Measurements from ENCODE around the gene MACROD2. TPM values are rescaled to one million over a fixed set of nuclear protein-coding genes. Genes with fewer than 3 reads are reported as not detected.

MACROD2 gene
- total RNA-seq, 1 experiment from 2014 or later = 3.1 TPM

DNA sequence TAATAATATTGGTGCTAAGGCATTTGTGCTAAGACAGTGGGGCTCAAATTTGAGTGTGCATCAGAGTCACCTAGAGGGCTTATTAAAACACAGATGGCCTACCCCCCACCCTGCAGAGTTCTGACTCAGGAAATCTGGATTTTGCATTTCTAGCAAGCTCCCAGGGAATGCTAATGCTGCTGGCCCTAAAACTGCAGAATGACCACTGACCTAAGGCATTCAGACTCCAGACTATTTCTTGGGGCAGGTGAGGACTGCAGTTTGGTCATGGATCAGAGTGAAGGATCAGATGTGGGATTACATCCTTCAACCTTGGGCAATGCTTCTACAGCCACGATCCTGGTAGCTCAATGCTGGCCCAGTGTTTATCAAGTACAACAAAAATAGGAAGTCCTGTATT, 952.2 kb downstream of the MACROD2 start:
- ChIA-PET POLR2A (interaction anchor here (0.6 to 2.1 kb wide), 2 partner anchors 109 to 611 kb away, joined by 3 to 13 read pairs; partner anchors contain the start of gene FLRT3), CTCF (interaction anchor here (0.6 to 1.5 kb wide), 8 partner anchors 11 to 614 kb away, joined by 3 to 6 read pairs (median 3); no protein-coding TSS in a partner anchor)
- Mint-ChIP-seq H3K27me3 (ENCODE audit: insufficient read depth, unreplicated experiment) (no peaks in the 10 kb centered on the region), H3K36me3 (ENCODE audit: insufficient read depth, unreplicated experiment) (no peaks in the 10 kb centered on the region), H3K9me3 (ENCODE audit: unreplicated experiment) (no peaks in the 10 kb centered on the region), H3K27ac (ENCODE audit: low read depth, unreplicated experiment) (no peak overlapping the region), H3K4me1 (ENCODE audit: insufficient read depth, unreplicated experiment) (peaks cover 14% of the 10 kb centered on the region), H3K4me3 (ENCODE audit: unreplicated experiment) (no peak overlapping the region)
- DNase-seq (ENCODE audit: unreplicated experiment) = no peak
- TF ChIP-seq, protein P1, sequence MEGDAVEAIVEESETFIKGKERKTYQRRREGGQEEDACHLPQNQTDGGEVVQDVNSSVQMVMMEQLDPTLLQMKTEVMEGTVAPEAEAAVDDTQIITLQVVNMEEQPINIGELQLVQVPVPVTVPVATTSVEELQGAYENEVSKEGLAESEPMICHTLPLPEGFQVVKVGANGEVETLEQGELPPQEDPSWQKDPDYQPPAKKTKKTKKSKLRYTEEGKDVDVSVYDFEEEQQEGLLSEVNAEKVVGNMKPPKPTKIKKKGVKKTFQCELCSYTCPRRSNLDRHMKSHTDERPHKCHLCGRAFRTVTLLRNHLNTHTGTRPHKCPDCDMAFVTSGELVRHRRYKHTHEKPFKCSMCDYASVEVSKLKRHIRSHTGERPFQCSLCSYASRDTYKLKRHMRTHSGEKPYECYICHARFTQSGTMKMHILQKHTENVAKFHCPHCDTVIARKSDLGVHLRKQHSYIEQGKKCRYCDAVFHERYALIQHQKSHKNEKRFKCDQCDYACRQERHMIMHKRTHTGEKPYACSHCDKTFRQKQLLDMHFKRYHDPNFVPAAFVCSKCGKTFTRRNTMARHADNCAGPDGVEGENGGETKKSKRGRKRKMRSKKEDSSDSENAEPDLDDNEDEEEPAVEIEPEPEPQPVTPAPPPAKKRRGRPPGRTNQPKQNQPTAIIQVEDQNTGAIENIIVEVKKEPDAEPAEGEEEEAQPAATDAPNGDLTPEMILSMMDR (IDR thresholded peaks at IDR 0.05; ENCODE audit: unreplicated experiment) = no peak
- intact Hi-C loops (cut with micrococcal nuclease) = no loop called here
- BruUV-seq (replicated peaks) = no TSS peak

- Mint-ChIP-seq H3K9me3 (ENCODE audit: unreplicated experiment) (no peaks in the 10 kb centered on the region), H3K36me3 (ENCODE audit: insufficient read depth, unreplicated experiment) (no peaks in the 10 kb centered on the region), H3K27me3 (ENCODE audit: insufficient read depth, unreplicated experiment) (no peaks in the 10 kb centered on the region), H3K4me1 (ENCODE audit: insufficient read depth, unreplicated experiment) (peaks cover 14% of the 10 kb centered on the region), H3K27ac (ENCODE audit: low read depth, unreplicated experiment) (no peak overlapping the region), H3K4me3 (ENCODE audit: unreplicated experiment) (no peak overlapping the region)
- intact Hi-C loops (cut with micrococcal nuclease) = no loop called here
- TF ChIP-seq, protein P1 (IDR thresholded peaks at IDR 0.05; ENCODE audit: unreplicated experiment) = no peak
- ChIA-PET CTCF (interaction anchor here (0.6 to 1.5 kb wide), 9 partner anchors 11 to 614 kb away, joined by 3 to 6 read pairs (median 3); no protein-coding TSS in a partner anchor), POLR2A (interaction anchor here (2.1 kb wide), 1 partner anchor 611 kb away, joined by 13 read pairs; the partner anchor contains the start of gene FLRT3)
- BruUV-seq (replicated peaks) = no TSS peak
- no peak for DNase-seq (ENCODE audit: unreplicated experiment)
Measured at GRCh38 chr20:14947946-14948345, 952.6 kb downstream of the MACROD2 start.

GRCh38 chr20:14948416-14948815, 953.1 kb downstream of the MACROD2 start:
- DNase-seq (ENCODE audit: unreplicated experiment) = peak; percentile 14
- intact Hi-C loops (cut with micrococcal nuclease) = no loop called here

DNA sequence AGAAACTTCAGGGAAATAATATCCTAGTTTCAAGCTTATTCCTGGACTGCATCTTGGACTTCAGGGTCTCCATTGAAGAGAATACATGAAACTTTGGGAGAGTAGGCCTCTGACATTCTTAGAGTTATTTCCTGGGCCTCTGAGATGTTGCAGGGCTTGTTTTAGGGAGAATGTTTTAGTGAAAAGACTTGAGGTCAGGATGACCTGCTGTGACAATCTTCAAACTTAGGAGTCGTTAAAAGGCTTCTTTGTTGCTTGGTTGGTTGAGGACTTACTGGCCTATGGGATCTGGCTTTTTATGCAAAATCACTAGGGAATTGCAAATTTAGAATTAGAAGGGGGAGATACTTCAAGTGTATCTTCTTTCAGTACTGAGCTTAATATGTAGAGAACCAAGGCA, 955.3 kb downstream of the MACROD2 start:
- ChIA-PET POLR2A (interaction anchor here (0.6 to 3.3 kb wide), 16 partner anchors 10 to 613 kb away, joined by 3 to 16 read pairs (median 7); partner anchors contain the start of gene FLRT3), CTCF (interaction anchor here (0.8 to 1.9 kb wide), 3 partner anchors 9 to 613 kb away, joined by 3 to 14 read pairs (median 6); partner anchors contain the start of gene FLRT3)
- no peaks in the 10 kb centered on the region for H3K27me3 Mint-ChIP-seq (ENCODE audit: insufficient read depth, unreplicated experiment)
- TF ChIP-seq, protein P1 (IDR thresholded peaks at IDR 0.05; ENCODE audit: unreplicated experiment) = no peak
- no peak overlapping the region for H3K27ac Mint-ChIP-seq (ENCODE audit: low read depth, unreplicated experiment)
- peaks cover 18% of the 10 kb centered on the region for H3K4me1 Mint-ChIP-seq (ENCODE audit: insufficient read depth, unreplicated experiment)
- intact Hi-C loops (cut with micrococcal nuclease) = no loop called here
- H3K9me3 Mint-ChIP-seq (ENCODE audit: unreplicated experiment) = no peaks in the 10 kb centered on the region
- no TSS peak for BruUV-seq (replicated peaks)
- no peak for DNase-seq (ENCODE audit: unreplicated experiment)
- H3K4me3 Mint-ChIP-seq (ENCODE audit: unreplicated experiment) = no peak overlapping the region
- H3K36me3 Mint-ChIP-seq (ENCODE audit: insufficient read depth, unreplicated experiment) = no peaks in the 10 kb centered on the region

More at GRCh38 chr20:14948416-14948815, 953.1 kb downstream of the MACROD2 start:
- Mint-ChIP-seq H3K4me1 (ENCODE audit: insufficient read depth, unreplicated experiment) (peaks cover 14% of the 10 kb centered on the region), H3K27me3 (ENCODE audit: insufficient read depth, unreplicated experiment) (no peaks in the 10 kb centered on the region), H3K36me3 (ENCODE audit: insufficient read depth, unreplicated experiment) (no peaks in the 10 kb centered on the region), H3K27ac (ENCODE audit: low read depth, unreplicated experiment) (no peak overlapping the region), H3K9me3 (ENCODE audit: unreplicated experiment) (no peaks in the 10 kb centered on the region), H3K4me3 (ENCODE audit: unreplicated experiment) (no peak overlapping the region)
- POLR2A ChIA-PET = interaction anchor here (2.1 kb wide), 1 partner anchor 611 kb away, joined by 13 read pairs; the partner anchor contains the start of gene FLRT3
- no TSS peak for BruUV-seq (replicated peaks)
- TF ChIP-seq, protein P1 (IDR thresholded peaks at IDR 0.05; ENCODE audit: unreplicated experiment) = peak; percentile 24
- CTCF ChIA-PET = interaction anchor here (0.6 to 1.5 kb wide), 5 partner anchors 30 to 413 kb away, joined by 3 to 4 read pairs (median 3); no protein-coding TSS in a partner anchor

Data from MCF 10A (cell line).